Measurements from ENCODE around the gene AOAH. TPM values are rescaled to one million over a fixed set of nuclear protein-coding genes. Genes with fewer than 3 reads are reported as not detected.

AOAH gene
- polyA plus RNA-seq, 4 donors = 2.4 to 3.4 (median 2.8) TPM

- DNase-seq (ENCODE audit: low read depth in 4 of 4, low spot score in 3 of 4) = no peak
Observed at GRCh38 chr7:36638140-36638539, 86.2 kb downstream of the AOAH start.

GRCh38 chr7:36637417-36637816 is 86.9 kb downstream of the AOAH start:
- DNase-seq (ENCODE audit: low read depth in 4 of 4, low spot score in 3 of 4) = no peak

- DNase-seq (ENCODE audit: low read depth in 4 of 4, low spot score in 3 of 4) = no peak
Observed at GRCh38 chr7:36636126-36636525, 88.2 kb downstream of the AOAH start.

- no peak for DNase-seq (ENCODE audit: low read depth in 4 of 4, low spot score in 3 of 4)
Observed at GRCh38 chr7:36635091-36635490, 89.2 kb downstream of the AOAH start.

GRCh38 chr7:36633377-36633776 is 90.9 kb downstream of the AOAH start:
- DNase-seq (ENCODE audit: low read depth in 4 of 4, low spot score in 3 of 4) = no peak

- DNase-seq (ENCODE audit: low read depth in 4 of 4, low spot score in 3 of 4) = no peak
Observed at GRCh38 chr7:36630112-36630650, 94.1 kb downstream of the AOAH start.

- DNase-seq (ENCODE audit: low read depth in 4 of 4, low spot score in 3 of 4) = no peak
Observed at GRCh38 chr7:36629351-36629750, 94.9 kb downstream of the AOAH start.

- DNase-seq (ENCODE audit: low read depth in 4 of 4, low spot score in 3 of 4) = no peak
Observed at GRCh38 chr7:36627836-36628235, 96.5 kb downstream of the AOAH start.

GRCh38 chr7:36626111-36626510 is 98.2 kb downstream of the AOAH start:
- no peak for DNase-seq (ENCODE audit: low read depth in 4 of 4, low spot score in 3 of 4)

GRCh38 chr7:36625247-36625646 is 99.0 kb downstream of the AOAH start:
- DNase-seq (ENCODE audit: low read depth in 4 of 4, low spot score in 3 of 4) = no peak

GRCh38 chr7:36623247-36623646 is 101.0 kb downstream of the AOAH start:
- DNase-seq (ENCODE audit: low read depth in 4 of 4, low spot score in 3 of 4) = no peak

GRCh38 chr7:36621396-36621795 is 102.9 kb downstream of the AOAH start:
- no peak for DNase-seq (ENCODE audit: low read depth in 4 of 4, low spot score in 3 of 4)

GRCh38 chr7:36620166-36620708 is 104.1 kb downstream of the AOAH start:
- no peak for DNase-seq (ENCODE audit: low read depth in 4 of 4, low spot score in 3 of 4)

GRCh38 chr7:36617408-36617807 is 106.9 kb downstream of the AOAH start:
- no peak for DNase-seq (ENCODE audit: low read depth in 4 of 4, low spot score in 3 of 4)

- no peak for DNase-seq (ENCODE audit: low read depth in 4 of 4, low spot score in 3 of 4)
Observed at GRCh38 chr7:36615852-36616540, 108.3 kb downstream of the AOAH start.

- no peak for DNase-seq (ENCODE audit: low read depth in 4 of 4, low spot score in 3 of 4)
Observed at GRCh38 chr7:36614959-36615358, 109.3 kb downstream of the AOAH start.

- DNase-seq (ENCODE audit: low read depth in 4 of 4, low spot score in 3 of 4) = no peak
Observed at GRCh38 chr7:36613031-36613614, 111.2 kb downstream of the AOAH start.

GRCh38 chr7:36611703-36612102 is 112.6 kb downstream of the AOAH start:
- DNase-seq (ENCODE audit: low read depth in 4 of 4, low spot score in 3 of 4) = no peak

GRCh38 chr7:36607721-36608095 is 116.6 kb downstream of the AOAH start:
- DNase-seq (ENCODE audit: low read depth in 4 of 4, low spot score in 3 of 4) = no peak

- no peak for DNase-seq (ENCODE audit: low read depth in 4 of 4, low spot score in 3 of 4)
Observed at GRCh38 chr7:36606976-36607720, 117.1 kb downstream of the AOAH start.

Data from left renal pelvis (tissue), 4 donors.